ENCODE data around the gene SMG7.

The SMG7 gene

DNA sequence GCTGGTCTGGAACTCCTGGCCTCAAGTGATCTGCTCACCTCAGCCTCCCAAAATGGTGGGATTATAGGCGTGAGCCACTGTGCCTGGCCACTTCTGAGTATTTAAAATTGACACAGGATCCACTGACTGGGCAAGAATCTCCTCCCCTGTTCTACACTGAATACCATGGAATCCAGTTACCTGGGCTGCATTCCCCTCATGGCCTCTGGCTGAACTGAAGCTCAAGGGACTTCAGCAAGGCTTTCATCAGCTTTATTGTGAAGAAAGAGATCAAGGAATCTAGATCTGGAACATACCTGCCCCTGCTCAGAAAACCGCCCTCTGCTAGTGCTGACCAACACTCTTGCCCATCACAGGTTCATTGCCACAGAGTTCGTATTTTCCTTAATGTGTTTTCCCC is 97.5 kb downstream of the SMG7 start:
- Histone ChIP-seq H3K27ac (ENCODE audit: insufficient read depth, low read depth, low read length, poor library complexity, severe bottlenecking) (no peak overlapping the region), H3K4me3 (ENCODE audit: insufficient read depth, low read depth, low read length) (no peak overlapping the region), H3K36me3 (ENCODE audit: control insufficient read depth, insufficient read depth, low read length) (no peaks in the 10 kb centered on the region), H3K4me1 (ENCODE audit: control insufficient read depth, insufficient read depth, low read length) (no peaks in the 10 kb centered on the region), H3K27me3 (ENCODE audit: control insufficient read depth, insufficient read depth, low read length, poor library complexity, severe bottlenecking) (no peaks in the 10 kb centered on the region), H3K9me3 (ENCODE audit: control insufficient read depth, low read length) (no peaks in the 10 kb centered on the region)
- 90 to 94% methylated on average over 3 of the region's 3 CpGs for WGBS, 2 experiments

DNA sequence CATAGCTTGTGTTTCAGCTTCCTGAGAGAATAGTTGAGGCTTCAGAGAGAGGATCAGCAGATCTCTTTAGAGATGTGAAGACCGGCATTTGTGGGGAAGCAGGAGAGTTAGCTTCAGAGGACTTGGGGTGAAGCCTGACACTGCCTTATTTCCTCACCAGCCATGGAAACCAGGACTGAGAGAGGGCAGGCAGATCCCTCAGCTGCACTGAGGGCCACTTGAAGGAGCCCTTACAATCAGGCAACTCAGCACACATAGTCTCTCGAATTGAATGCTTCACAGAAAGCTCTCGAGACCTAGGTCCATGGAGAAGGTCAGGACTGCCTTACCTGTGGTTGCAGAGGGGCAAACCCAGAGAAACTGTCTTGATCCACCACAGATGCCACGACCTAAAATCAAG is 98.2 kb downstream of the SMG7 start:
- Histone ChIP-seq H3K27me3 (ENCODE audit: control insufficient read depth, insufficient read depth, low read length, poor library complexity, severe bottlenecking) (no peaks in the 10 kb centered on the region), H3K9me3 (ENCODE audit: control insufficient read depth, low read length) (no peaks in the 10 kb centered on the region), H3K36me3 (ENCODE audit: control insufficient read depth, insufficient read depth, low read length) (no peaks in the 10 kb centered on the region), H3K4me3 (ENCODE audit: insufficient read depth, low read depth, low read length) (no peak overlapping the region), H3K27ac (ENCODE audit: insufficient read depth, low read depth, low read length, poor library complexity, severe bottlenecking) (no peak overlapping the region), H3K4me1 (ENCODE audit: control insufficient read depth, insufficient read depth, low read length) (no peaks in the 10 kb centered on the region)
- WGBS, 2 experiments, result 85 to 91% methylated on average over 4 of the region's 4 CpGs

DNA sequence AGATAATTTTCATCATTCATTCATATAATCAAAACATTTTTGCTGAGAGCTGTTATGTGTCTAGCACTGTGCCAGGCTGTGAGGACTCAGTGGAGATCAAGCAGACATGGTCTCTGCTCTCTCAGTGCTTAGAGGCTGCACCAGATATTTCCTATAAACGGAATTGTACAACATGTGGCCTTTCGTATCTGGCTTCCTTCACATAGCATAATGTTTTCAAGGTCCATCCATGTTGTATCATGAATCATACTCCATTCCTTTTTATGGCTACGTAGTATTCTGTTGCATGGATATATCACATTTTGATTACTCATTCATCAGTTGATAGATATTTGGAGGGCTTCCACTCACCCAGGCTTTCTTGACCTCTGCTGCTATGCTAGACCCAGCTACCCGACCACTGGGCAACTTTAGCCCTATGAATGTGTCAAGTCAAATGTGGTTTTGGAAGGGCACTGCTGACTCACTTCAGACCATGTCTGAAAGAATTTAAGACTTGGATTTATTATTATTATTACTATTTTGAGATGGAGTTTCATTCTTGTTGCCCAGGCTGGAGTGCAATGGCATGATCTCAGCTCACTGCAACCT is 99.5 kb downstream of the SMG7 start:
- H3K36me3 ChIP-seq (ENCODE audit: control insufficient read depth, insufficient read depth, low read length), result no peaks in the 10 kb centered on the region
- no peak overlapping the region for H3K27ac ChIP-seq (ENCODE audit: insufficient read depth, low read depth, low read length, poor library complexity, severe bottlenecking)
- no peaks in the 10 kb centered on the region for H3K4me1 ChIP-seq (ENCODE audit: control insufficient read depth, insufficient read depth, low read length)
- H3K27me3 ChIP-seq (ENCODE audit: control insufficient read depth, insufficient read depth, low read length, poor library complexity, severe bottlenecking), result no peaks in the 10 kb centered on the region
- H3K9me3 ChIP-seq (ENCODE audit: control insufficient read depth, low read length), result no peaks in the 10 kb centered on the region
- H3K4me3 ChIP-seq (ENCODE audit: insufficient read depth, low read depth, low read length), result no peak overlapping the region
- 90 to 96% methylated on average over 3 of the region's 4 CpGs for WGBS, 2 experiments

DNA sequence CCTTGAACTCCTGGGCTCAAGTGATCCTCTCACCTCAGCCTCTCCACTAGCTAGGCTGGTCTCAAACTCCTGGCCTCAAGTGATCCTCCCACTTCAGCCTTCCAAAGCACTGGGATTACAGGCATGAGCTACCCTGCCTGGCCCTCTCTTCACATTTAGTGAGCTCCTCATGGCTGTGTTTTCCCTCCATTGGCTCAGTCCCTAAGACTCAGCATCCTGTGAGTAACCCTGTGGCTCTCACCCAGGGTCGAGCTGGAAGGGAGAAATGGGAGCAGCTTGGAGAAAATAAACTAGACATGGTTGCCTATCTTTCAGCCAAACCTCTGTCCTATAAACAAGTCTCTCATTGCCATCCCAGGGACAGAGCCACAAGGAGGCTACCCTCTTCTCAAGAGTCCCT is 100.4 kb downstream of the SMG7 start:
- WGBS, 2 experiments, result 78 to 94% methylated on average over 1 of the region's 1 CpG
- H3K27ac ChIP-seq (ENCODE audit: insufficient read depth, low read depth, low read length, poor library complexity, severe bottlenecking), result no peak overlapping the region
- no peaks in the 10 kb centered on the region for H3K36me3 ChIP-seq (ENCODE audit: control insufficient read depth, insufficient read depth, low read length)
- no peaks in the 10 kb centered on the region for H3K9me3 ChIP-seq (ENCODE audit: control insufficient read depth, low read length)
- no peak overlapping the region for H3K4me3 ChIP-seq (ENCODE audit: insufficient read depth, low read depth, low read length)
- H3K4me1 ChIP-seq (ENCODE audit: control insufficient read depth, insufficient read depth, low read length), result no peaks in the 10 kb centered on the region
- no peaks in the 10 kb centered on the region for H3K27me3 ChIP-seq (ENCODE audit: control insufficient read depth, insufficient read depth, low read length, poor library complexity, severe bottlenecking)

DNA sequence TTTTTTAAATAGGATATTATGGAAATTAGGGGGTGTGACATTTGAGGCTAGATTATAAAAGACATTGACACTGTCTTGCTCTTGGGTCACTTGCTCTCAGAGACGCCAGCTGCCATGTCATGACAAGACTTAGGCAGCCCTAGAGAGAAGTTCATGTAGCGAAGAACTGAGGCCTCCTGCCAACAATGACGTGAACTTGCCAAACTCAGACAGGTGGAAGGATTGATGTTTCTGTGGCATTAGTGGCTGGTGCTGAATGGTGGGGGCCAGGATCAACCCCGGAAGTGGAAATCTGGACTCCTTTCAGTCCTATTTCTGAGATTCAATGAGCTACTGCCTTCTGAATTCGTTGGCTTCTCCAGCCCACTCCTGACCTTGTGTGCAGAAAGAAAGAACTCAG is 103.3 kb downstream of the SMG7 start:
- Histone ChIP-seq H3K27ac (ENCODE audit: insufficient read depth, low read depth, low read length, poor library complexity, severe bottlenecking) (no peak overlapping the region), H3K9me3 (ENCODE audit: control insufficient read depth, low read length) (no peaks in the 10 kb centered on the region), H3K4me3 (ENCODE audit: insufficient read depth, low read depth, low read length) (no peak overlapping the region), H3K4me1 (ENCODE audit: control insufficient read depth, insufficient read depth, low read length) (peaks cover 3% of the 10 kb centered on the region), H3K27me3 (ENCODE audit: control insufficient read depth, insufficient read depth, low read length, poor library complexity, severe bottlenecking) (no peaks in the 10 kb centered on the region), H3K36me3 (ENCODE audit: control insufficient read depth, insufficient read depth, low read length) (no peaks in the 10 kb centered on the region)
- WGBS, 2 experiments, result 93 to 96% methylated on average over 5 of the region's 5 CpGs

DNA sequence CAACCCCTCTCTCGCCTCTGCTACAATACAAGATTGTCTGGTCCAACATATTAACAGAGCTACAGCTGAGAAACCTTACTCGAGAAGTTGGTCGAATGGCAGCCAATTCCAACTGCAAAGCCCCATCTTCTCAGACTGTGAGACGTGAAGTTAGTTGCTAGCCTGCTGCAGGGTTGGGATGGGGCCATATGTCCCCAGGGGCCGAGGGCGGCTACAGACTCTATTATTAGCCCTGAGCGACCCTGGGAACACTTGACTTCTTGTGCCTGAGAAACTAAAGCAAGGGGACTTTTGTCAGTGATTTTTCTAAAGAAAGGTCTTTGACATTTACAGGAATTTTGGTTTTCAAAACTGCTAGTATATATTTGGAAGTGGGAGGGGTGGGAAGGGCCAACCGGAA is 104.2 kb downstream of the SMG7 start:
- 89 to 95% methylated on average over 8 of the region's 8 CpGs for WGBS, 2 experiments
- Histone ChIP-seq H3K36me3 (ENCODE audit: control insufficient read depth, insufficient read depth, low read length) (no peaks in the 10 kb centered on the region), H3K9me3 (ENCODE audit: control insufficient read depth, low read length) (no peaks in the 10 kb centered on the region), H3K4me3 (ENCODE audit: insufficient read depth, low read depth, low read length) (no peak overlapping the region), H3K4me1 (ENCODE audit: control insufficient read depth, insufficient read depth, low read length) (peaks cover 3% of the 10 kb centered on the region), H3K27ac (ENCODE audit: insufficient read depth, low read depth, low read length, poor library complexity, severe bottlenecking) (no peak overlapping the region), H3K27me3 (ENCODE audit: control insufficient read depth, insufficient read depth, low read length, poor library complexity, severe bottlenecking) (no peaks in the 10 kb centered on the region)

DNA sequence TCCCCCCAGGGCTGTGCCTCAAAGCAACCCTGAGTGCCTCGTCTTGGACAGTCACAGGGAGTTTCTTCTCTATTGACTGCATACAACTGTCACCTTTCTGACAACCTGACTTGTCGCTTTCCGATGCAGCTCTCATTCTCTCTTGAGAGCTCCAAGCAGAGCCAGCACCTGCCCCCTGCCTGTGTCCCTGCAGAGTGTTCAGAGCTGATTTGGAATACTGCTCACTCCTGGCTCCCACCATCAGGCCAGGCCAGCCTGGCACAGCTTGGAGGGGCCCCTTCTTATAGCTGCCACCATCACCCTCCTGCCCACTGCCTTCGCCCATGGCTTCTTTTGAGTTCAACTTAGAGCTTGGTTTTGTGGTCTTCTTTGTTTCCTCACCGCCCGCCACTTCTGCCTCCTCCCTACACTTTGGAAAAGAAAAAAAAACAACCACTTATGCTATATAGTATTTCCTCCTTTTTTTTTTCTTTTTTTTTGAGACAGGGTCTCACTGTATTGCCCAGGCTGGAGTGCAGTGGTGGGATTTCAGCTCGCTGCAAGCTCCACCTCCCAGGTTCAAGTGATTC is 105.7 kb downstream of the SMG7 start:
- Histone ChIP-seq H3K4me1 (ENCODE audit: control insufficient read depth, insufficient read depth, low read length) (peaks cover 3% of the 10 kb centered on the region), H3K27ac (ENCODE audit: insufficient read depth, low read depth, low read length, poor library complexity, severe bottlenecking) (no peak overlapping the region), H3K4me3 (ENCODE audit: insufficient read depth, low read depth, low read length) (no peak overlapping the region), H3K36me3 (ENCODE audit: control insufficient read depth, insufficient read depth, low read length) (no peaks in the 10 kb centered on the region), H3K9me3 (ENCODE audit: control insufficient read depth, low read length) (no peaks in the 10 kb centered on the region), H3K27me3 (ENCODE audit: control insufficient read depth, insufficient read depth, low read length, poor library complexity, severe bottlenecking) (no peaks in the 10 kb centered on the region)
- 85 to 88% methylated on average over 7 of the region's 7 CpGs for WGBS, 2 experiments

DNA sequence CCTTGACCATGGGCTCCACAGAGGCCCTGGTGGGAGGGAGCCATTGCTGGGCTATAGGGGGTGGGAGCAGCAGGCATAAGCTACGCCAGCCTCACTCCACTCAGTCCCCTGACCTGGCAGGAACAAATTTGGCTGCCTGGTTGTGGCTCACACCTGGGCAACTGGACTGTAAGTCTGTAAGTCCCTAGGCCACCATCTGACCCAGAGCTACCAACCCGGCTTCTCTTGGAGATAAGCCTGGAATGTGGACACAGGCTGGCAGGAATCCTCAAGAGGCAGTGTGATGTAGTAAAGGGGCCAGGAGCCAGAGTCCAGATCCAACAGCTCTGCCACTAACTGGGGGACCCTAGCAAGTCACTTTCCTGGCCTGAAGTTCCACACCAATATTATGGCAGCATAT is 106.6 kb downstream of the SMG7 start:
- Histone ChIP-seq H3K27me3 (ENCODE audit: control insufficient read depth, insufficient read depth, low read length, poor library complexity, severe bottlenecking) (no peaks in the 10 kb centered on the region), H3K27ac (ENCODE audit: insufficient read depth, low read depth, low read length, poor library complexity, severe bottlenecking) (no peak overlapping the region), H3K9me3 (ENCODE audit: control insufficient read depth, low read length) (no peaks in the 10 kb centered on the region), H3K4me1 (ENCODE audit: control insufficient read depth, insufficient read depth, low read length) (peaks cover 3% of the 10 kb centered on the region), H3K36me3 (ENCODE audit: control insufficient read depth, insufficient read depth, low read length) (no peaks in the 10 kb centered on the region), H3K4me3 (ENCODE audit: insufficient read depth, low read depth, low read length) (no peak overlapping the region)
- 93% methylated on average over 2 of the region's 2 CpGs for WGBS, 2 experiments

DNA sequence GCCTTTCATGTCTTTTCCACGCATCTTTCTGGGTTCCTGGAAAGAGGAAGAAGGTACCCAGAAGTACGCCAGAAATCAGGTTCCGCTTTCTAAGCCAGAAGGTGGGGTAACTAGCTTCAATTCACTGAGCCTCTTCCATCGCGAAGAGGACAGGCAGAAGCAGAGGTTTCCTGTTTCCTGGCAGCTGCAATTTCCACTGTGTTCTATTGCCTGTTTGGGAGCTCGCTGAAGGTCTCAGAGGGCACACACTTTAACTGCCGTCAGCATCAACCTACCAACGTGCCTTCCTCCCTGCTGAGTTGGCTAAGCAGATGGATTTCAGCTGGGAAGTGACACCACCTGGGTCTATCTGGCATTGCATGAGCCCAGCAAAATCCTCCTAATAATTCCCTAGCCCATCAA is 108.0 kb downstream of the SMG7 start:
- H3K27me3 ChIP-seq (ENCODE audit: control insufficient read depth, insufficient read depth, low read length, poor library complexity, severe bottlenecking), result no peaks in the 10 kb centered on the region
- H3K9me3 ChIP-seq (ENCODE audit: control insufficient read depth, low read length), result no peaks in the 10 kb centered on the region
- H3K36me3 ChIP-seq (ENCODE audit: control insufficient read depth, insufficient read depth, low read length), result no peaks in the 10 kb centered on the region
- WGBS, 2 experiments, result 60 to 61% methylated on average over 8 of the region's 8 CpGs
- no peak overlapping the region for H3K27ac ChIP-seq (ENCODE audit: insufficient read depth, low read depth, low read length, poor library complexity, severe bottlenecking)
- H3K4me3 ChIP-seq (ENCODE audit: insufficient read depth, low read depth, low read length), result no peak overlapping the region
- peaks cover 3% of the 10 kb centered on the region for H3K4me1 ChIP-seq (ENCODE audit: control insufficient read depth, insufficient read depth, low read length)

DNA sequence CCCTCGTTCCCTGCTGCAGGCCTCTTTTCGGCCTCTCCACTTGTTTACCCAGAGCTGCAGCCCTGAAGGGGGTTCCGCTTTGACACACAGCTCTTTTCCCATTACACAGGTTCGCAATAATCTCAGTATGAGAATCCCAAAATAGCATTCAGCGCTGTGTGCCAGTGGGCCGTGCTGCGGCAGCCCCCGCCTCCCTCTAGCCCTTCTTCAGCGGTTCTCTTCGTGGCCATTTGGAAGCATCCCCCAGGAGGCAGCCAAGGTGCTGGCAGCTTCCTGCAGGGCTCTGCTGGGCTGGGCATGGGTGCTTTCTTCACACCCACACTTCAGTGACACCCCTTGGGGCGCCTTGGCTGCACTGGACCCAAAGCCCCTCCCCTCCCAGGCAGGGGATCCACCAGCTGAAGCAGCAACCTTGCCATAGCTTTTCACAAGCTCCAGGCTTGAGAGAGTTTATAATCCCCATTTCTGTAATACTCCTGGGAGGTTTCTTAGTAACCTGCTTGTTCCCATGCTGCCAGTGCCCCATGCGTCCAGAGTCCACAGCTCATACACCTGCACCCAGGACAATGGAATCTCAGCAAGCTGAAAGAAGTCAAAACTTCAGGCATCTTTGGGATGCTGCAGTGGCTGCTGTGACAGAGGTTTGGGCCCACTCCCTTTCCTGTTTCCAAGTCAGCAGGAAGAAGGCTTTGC is 109.9 kb downstream of the SMG7 start:
- no peak overlapping the region for H3K4me3 ChIP-seq (ENCODE audit: insufficient read depth, low read depth, low read length)
- peaks cover 3% of the 10 kb centered on the region for H3K4me1 ChIP-seq (ENCODE audit: control insufficient read depth, insufficient read depth, low read length)
- 91 to 93% methylated on average over 12 of the region's 12 CpGs for WGBS, 2 experiments
- H3K9me3 ChIP-seq (ENCODE audit: control insufficient read depth, low read length), result no peaks in the 10 kb centered on the region
- no peaks in the 10 kb centered on the region for H3K27me3 ChIP-seq (ENCODE audit: control insufficient read depth, insufficient read depth, low read length, poor library complexity, severe bottlenecking)
- H3K36me3 ChIP-seq (ENCODE audit: control insufficient read depth, insufficient read depth, low read length), result no peaks in the 10 kb centered on the region
- no peak overlapping the region for H3K27ac ChIP-seq (ENCODE audit: insufficient read depth, low read depth, low read length, poor library complexity, severe bottlenecking)
